ENCODE results near the gene KRTAP9-7. TPM values are rescaled to one million over a fixed set of nuclear protein-coding genes. Genes with fewer than 3 reads are reported as not detected.

KRTAP9-7 gene
- total RNA-seq, 2 experiments from 2014 or later, result not detected

DNA sequence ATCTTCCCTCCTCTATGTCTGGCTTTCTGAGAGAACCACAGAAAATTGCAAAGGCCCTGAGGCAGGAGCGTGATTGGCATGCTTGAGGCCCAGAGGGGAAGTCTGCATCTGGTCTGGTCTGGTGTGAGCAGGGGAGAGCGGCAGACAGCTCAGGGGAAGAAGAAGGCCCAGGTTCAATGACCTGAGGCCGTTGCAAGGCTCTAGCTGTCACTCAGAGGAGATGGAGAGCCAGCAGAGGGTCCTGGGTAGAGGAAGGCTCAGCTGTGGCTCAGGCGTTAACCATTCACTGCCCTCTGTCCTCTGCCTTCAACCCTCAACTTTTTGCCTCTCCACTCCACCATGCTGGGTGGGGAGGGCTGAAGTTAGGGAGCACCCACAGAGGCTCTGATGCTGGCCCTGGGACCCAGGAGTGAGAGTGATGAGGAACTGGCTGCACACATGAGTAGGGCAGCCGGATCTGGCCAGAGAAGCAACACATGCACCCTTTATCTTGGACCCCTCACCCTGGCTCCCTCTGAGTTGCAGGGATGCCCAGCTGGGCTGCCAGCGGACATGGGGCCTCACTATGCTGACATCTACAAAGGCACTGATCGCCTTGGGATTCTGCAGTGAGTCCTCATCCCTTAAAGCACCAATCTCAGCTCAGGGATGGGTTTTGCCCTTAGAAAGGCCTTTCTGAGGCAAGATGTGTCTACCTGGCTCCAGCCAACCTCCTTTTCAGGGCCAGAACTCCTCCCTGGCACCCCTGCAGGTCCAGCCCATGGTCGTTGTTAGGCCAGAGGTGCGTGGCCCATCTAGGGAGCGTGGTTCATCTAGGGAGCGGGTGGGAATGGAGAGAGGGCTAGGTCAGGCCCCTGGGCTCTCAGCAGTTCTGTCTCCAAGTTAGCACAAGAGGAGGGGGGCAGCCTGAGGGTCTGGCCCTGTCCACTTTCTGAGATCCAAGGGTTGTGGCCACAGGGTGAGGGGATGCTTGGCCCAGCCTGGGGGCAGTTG is 47.7 kb downstream of the KRTAP9-7 start:
- no peak overlapping the region for H3K27ac Mint-ChIP-seq
- no peak for DNase-seq

DNA sequence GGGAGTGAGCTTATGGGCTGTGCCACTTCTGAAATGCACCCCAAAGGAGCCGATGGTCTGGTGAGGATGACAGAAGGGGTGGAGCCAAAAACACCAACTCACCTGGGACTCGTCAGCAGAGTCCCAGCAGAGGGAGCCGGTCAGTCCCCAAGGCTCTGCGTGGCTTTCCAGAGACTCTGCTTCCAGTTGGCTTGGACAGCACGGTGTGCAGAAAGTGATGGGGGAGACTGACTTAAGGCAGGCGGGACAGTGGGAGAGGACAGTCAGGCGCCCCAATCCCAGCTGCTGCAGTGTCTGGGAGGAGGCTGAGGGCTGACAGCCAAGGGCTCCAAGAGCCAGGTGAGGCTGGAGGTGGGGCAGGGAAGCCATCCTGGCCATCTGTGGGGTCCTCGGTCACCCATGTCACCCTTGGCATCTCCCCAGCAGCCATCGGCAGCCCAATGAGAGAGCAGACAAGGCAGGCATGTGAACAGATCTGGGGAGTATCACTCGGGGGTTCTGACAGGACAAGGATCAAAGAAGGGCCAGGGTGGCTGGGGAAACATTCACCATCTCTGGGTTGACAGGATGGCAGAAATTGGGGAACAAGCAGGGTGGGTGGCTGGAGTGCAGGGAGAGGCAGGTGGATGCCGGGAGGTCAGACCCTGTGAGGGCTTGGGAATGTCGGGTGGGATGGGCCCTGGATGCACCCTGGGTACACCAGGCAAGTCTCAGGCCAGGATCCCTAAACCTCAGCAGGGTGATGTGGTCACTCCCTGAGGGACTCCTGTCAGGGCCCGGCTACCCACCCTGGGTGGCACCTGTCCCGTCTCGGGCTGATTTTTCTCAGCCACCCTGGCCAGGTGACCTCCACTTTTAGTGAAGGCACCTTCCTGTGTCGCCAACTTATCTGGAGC is 48.9 kb downstream of the KRTAP9-7 start:
- peaks cover 24% of the 10 kb centered on the region for H3K4me1 Mint-ChIP-seq
- H3K4me3 Mint-ChIP-seq, result no peak overlapping the region
- no peaks in the 10 kb centered on the region for H3K27me3 Mint-ChIP-seq
- H3K9me3 Mint-ChIP-seq, result peaks cover 12% of the 10 kb centered on the region
- no peak for DNase-seq
- H3K27ac Mint-ChIP-seq, result no peak overlapping the region
- H3K36me3 Mint-ChIP-seq, result peaks cover 8% of the 10 kb centered on the region

More for the DNA sequence above, 47.7 kb downstream of the KRTAP9-7 start:
- Mint-ChIP-seq H3K9me3 (peaks cover 14% of the 10 kb centered on the region), H3K4me1 (peaks cover 24% of the 10 kb centered on the region), H3K36me3 (peaks cover 10% of the 10 kb centered on the region), H3K4me3 (no peak overlapping the region), H3K27me3 (no peaks in the 10 kb centered on the region)

DNA sequence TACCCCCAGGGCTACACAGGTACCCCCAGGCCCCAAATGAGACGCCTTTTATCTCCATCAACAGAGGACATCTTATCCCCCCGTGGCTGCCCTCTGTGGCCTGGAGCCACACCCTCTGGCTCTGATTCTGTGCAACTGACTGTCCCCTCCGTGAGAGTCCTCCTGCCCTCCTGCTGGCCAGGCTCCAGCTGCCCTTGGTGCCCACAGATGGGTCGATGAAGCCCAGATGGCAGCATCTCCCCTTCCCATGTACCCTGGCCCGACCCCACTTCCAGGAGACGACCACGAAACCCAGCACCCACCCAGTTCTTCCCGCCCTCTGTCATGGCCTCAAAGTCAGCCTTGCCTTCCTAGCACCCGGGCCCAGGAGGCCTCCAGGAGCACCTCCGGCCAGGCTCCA is 49.6 kb downstream of the KRTAP9-7 start:
- Mint-ChIP-seq H3K36me3 (peaks cover 1% of the 10 kb centered on the region), H3K4me3 (no peak overlapping the region), H3K27me3 (no peaks in the 10 kb centered on the region), H3K9me3 (peaks cover 6% of the 10 kb centered on the region), H3K27ac (no peak overlapping the region), H3K4me1 (peaks cover 27% of the 10 kb centered on the region)
- DNase-seq, result no peak

DNA sequence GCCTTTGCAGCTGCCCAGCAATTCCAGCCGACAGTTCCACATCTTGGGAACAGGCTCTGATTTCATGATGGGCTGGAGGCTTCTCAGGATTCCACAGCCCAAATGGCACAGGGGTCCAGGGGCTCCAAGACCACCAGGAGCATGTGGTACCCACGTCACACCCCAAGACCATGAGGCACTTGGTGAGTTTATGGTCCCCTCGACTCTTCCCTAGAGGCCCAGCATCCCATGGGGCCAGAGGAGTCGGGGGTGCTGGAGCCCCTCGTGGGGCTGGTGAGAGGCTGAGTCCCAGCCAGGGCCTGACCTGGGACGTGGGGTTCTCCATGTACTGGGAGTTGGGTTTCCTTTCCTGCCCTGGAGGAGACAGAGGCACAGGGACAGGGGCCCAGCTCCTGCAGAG is 50.1 kb downstream of the KRTAP9-7 start:
- H3K27me3 Mint-ChIP-seq, result no peaks in the 10 kb centered on the region
- H3K9me3 Mint-ChIP-seq, result peaks cover 3% of the 10 kb centered on the region
- no peak for DNase-seq
- H3K4me1 Mint-ChIP-seq, result peaks cover 27% of the 10 kb centered on the region
- no peaks in the 10 kb centered on the region for H3K36me3 Mint-ChIP-seq
- no peak overlapping the region for H3K27ac Mint-ChIP-seq
- H3K4me3 Mint-ChIP-seq, result no peak overlapping the region

Other genes starting within 250 kb of the KRTAP9-7 start
- not detected for gene KRTAP1-5, start 248.5 kb upstream of the KRTAP9-7 start, total RNA-seq
- not detected for gene KRTAP1-4, start 245.5 kb upstream of the KRTAP9-7 start, total RNA-seq
- gene KRTAP1-3, start 240.8 kb upstream of the KRTAP9-7 start, total RNA-seq, result not detected
- gene KRTAP1-1, start 234.2 kb upstream of the KRTAP9-7 start, total RNA-seq, result not detected
- not detected for gene KRTAP2-1, start 228.4 kb upstream of the KRTAP9-7 start, total RNA-seq
- gene KRTAP2-2, start 220.5 kb upstream of the KRTAP9-7 start, total RNA-seq, result not detected
- not detected for gene KRTAP2-3, start 215.6 kb upstream of the KRTAP9-7 start, total RNA-seq
- not detected for gene KRTAP2-4, start 209.8 kb upstream of the KRTAP9-7 start, total RNA-seq
- gene KRTAP4-7, start 191.5 kb upstream of the KRTAP9-7 start, total RNA-seq, result not detected
- gene KRTAP4-8, start 177.6 kb upstream of the KRTAP9-7 start, total RNA-seq, result not detected
- not detected for gene KRTAP4-16, start 173.5 kb upstream of the KRTAP9-7 start, total RNA-seq
- not detected for gene KRTAP4-9, start 170.3 kb upstream of the KRTAP9-7 start, total RNA-seq
- not detected for gene KRTAP4-11, start 157.3 kb upstream of the KRTAP9-7 start, total RNA-seq
- gene KRTAP4-12, start 151.5 kb upstream of the KRTAP9-7 start, total RNA-seq, result not detected
- not detected for gene KRTAP4-6, start 135.2 kb upstream of the KRTAP9-7 start, total RNA-seq
- not detected for gene KRTAP4-5, start 125.9 kb upstream of the KRTAP9-7 start, total RNA-seq
- gene KRTAP4-4, start 115.0 kb upstream of the KRTAP9-7 start, total RNA-seq, result not detected
- not detected for gene KRTAP4-3, start 107.5 kb upstream of the KRTAP9-7 start, total RNA-seq
- gene KRTAP4-2, start 97.5 kb upstream of the KRTAP9-7 start, total RNA-seq, result not detected
- gene KRTAP4-1, start 90.8 kb upstream of the KRTAP9-7 start, total RNA-seq, result not detected
- gene KRTAP9-1, start 85.8 kb upstream of the KRTAP9-7 start, total RNA-seq, result not detected
- not detected for gene KRTAP9-2, start 49.0 kb upstream of the KRTAP9-7 start, total RNA-seq
- gene KRTAP9-3, start 43.2 kb upstream of the KRTAP9-7 start, total RNA-seq, result not detected
- not detected for gene KRTAP9-8, start 37.7 kb upstream of the KRTAP9-7 start, total RNA-seq
- gene KRTAP9-4, start 26.0 kb upstream of the KRTAP9-7 start, total RNA-seq, result not detected
- gene KRTAP9-9, start 20.3 kb upstream of the KRTAP9-7 start, total RNA-seq, result not detected
- not detected for gene KRTAP9-6, start 10.3 kb upstream of the KRTAP9-7 start, total RNA-seq
- gene KRTAP29-1, start 27.2 kb downstream of the KRTAP9-7 start, total RNA-seq, result not detected
- gene KRTAP16-1, start 33.6 kb downstream of the KRTAP9-7 start, total RNA-seq, result not detected
- not detected for gene KRTAP17-1, start 40.0 kb downstream of the KRTAP9-7 start, total RNA-seq
- gene KRT33A, start 75.1 kb downstream of the KRTAP9-7 start, total RNA-seq, result not detected
- not detected for gene KRT33B, start 94.1 kb downstream of the KRTAP9-7 start, total RNA-seq
- gene KRT34, start 106.6 kb downstream of the KRTAP9-7 start, total RNA-seq, result not detected
- gene KRT31, start 121.9 kb downstream of the KRTAP9-7 start, total RNA-seq, result not detected
- not detected for gene KRT37, start 148.9 kb downstream of the KRTAP9-7 start, total RNA-seq
- gene KRT38, start 165.3 kb downstream of the KRTAP9-7 start, total RNA-seq, result not detected
- gene KRT32, start 191.7 kb downstream of the KRTAP9-7 start, total RNA-seq, result not detected
- gene KRT35, start 205.5 kb downstream of the KRTAP9-7 start, total RNA-seq, result not detected
- not detected for gene KRT36, start 214.2 kb downstream of the KRTAP9-7 start, total RNA-seq
- not detected for gene KRT13, start 229.9 kb downstream of the KRTAP9-7 start, total RNA-seq
- gene KRT15, start 243.2 kb downstream of the KRTAP9-7 start, total RNA-seq, result not detected

All from activated naive CD8-positive, alpha-beta T cell treated with anti-CD3 and anti-CD28 coated beads for 36 hours (primary cell).